ENCODE results near the gene ELOVL6. TPM values are rescaled to one million over a fixed set of nuclear protein-coding genes. Genes with fewer than 3 reads are reported as not detected.

The ELOVL6 gene
- total RNA-seq, 2 donors from 2014 or later = 43.7 to 66.3 TPM

DNA sequence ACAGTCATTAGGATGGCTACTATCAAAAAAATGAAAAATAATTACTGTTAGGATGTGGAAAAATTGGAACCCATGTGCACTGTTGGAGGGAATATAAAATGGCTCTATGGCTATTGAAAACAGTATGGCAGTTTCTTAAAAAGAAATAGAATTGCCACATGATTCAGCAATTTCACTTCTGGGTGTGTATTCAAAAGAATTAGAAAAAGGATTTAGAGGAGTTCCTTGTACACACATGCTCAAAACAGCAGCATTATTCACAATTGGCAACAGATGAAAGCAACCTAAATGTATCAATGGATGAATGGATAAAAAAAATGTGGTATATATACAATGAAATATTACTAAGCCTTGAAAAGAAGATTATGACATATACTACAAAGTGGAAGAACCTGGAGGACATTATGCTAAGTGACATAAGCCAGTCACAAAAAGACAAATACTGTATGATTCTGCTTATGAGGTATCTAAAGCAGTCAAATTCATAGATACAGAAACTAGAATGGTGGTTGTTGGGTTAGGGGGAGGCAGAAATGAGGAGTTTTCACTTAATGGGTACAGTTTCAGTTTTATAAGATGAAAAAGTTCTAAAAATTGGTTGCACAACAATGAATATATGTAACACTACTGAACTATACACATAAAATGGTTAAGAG, 123.2 kb downstream of the ELOVL6 start:
- no peaks in the 10 kb centered on the region for H3K36me3 ChIP-seq
- H3K9me3 ChIP-seq = no peaks in the 10 kb centered on the region
- TF ChIP-seq, protein P1, sequence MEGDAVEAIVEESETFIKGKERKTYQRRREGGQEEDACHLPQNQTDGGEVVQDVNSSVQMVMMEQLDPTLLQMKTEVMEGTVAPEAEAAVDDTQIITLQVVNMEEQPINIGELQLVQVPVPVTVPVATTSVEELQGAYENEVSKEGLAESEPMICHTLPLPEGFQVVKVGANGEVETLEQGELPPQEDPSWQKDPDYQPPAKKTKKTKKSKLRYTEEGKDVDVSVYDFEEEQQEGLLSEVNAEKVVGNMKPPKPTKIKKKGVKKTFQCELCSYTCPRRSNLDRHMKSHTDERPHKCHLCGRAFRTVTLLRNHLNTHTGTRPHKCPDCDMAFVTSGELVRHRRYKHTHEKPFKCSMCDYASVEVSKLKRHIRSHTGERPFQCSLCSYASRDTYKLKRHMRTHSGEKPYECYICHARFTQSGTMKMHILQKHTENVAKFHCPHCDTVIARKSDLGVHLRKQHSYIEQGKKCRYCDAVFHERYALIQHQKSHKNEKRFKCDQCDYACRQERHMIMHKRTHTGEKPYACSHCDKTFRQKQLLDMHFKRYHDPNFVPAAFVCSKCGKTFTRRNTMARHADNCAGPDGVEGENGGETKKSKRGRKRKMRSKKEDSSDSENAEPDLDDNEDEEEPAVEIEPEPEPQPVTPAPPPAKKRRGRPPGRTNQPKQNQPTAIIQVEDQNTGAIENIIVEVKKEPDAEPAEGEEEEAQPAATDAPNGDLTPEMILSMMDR (IDR thresholded peaks at IDR 0.05) = no peak
- no peaks in the 10 kb centered on the region for H3K27me3 ChIP-seq
- peak overlapping the region; percentile 33 for H3K27ac ChIP-seq
- no peak for DNase-seq
- intact Hi-C loops (cut with DNase I) = no loop called here
- H3K4me1 ChIP-seq = no peaks in the 10 kb centered on the region
- no peak overlapping the region for H3K9ac ChIP-seq (ENCODE audit: low read depth in 2 of 2, low read length in 2 of 2)
- no peak overlapping the region for H3K4me3 ChIP-seq

DNA sequence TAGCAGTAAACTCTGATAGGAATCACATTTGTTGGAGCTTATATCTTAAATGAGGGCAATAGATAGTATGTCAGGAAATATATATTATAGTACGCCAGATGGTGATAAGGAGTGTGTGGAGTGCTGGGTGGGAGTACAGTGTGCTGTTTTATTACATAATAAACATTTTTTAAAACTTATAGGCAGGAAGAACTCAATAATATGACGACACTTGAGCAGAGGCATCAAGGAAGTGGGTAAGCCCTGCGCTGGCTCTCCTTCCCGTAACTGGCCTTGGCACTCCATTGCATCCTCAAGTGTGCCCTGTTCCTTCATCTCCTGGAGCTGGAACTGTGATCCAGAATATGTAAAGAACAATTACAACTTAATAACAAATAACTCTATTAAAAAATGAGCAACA, 123.8 kb downstream of the ELOVL6 start:
- intact Hi-C loops (cut with DNase I) = no loop called here
- peak overlapping the region; percentile 33 for H3K27ac ChIP-seq

DNA sequence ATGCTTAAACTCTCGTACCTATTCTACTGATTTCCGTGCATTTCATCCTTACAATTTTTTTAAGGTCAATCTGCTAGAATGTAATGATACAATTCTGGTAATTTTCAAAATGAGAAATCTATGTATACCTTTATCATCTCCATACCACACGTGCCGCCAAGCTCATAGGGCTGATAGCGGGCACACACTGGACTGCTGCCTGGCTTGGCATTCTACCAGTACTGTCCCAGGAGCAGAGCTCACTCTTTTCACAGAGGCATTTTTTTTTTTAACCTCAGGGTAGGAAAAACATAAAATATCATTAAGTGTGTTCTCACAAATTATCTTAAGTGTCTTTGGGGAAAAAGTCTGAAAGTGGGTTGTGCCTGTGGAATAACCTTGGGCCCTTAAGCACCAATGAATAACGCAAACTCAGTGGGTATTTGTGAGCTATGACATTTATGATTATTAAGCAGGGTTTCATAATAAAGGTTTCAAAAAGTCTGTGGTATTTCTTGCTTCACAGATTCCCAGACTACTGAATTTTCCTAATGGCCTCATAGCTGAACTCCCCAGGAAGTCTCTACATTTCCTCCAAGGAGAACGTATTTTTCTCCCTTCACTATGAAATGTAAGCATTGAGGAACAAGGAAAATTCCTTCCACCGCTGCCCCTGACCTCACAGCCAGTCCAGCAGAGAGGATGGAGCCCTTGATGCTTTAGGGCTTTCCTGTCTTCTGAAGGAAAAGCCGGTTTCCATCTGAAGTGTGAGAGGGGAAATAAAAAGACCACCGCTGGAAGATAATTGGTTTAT, 125.2 kb downstream of the ELOVL6 start:
- no peak overlapping the region for H3K27ac ChIP-seq
- TF ChIP-seq, protein P1 (IDR thresholded peaks at IDR 0.05) = no peak

More for the DNA sequence above, 123.8 kb downstream of the ELOVL6 start:
- Histone ChIP-seq H3K27me3 (no peaks in the 10 kb centered on the region), H3K9ac (ENCODE audit: low read depth in 2 of 2, low read length in 2 of 2) (no peak overlapping the region), H3K36me3 (no peaks in the 10 kb centered on the region), H3K9me3 (no peaks in the 10 kb centered on the region), H3K4me1 (no peaks in the 10 kb centered on the region), H3K4me3 (no peak overlapping the region)
- TF ChIP-seq, protein P1 (IDR thresholded peaks at IDR 0.05) = no peak
- DNase-seq = peak; percentile 34

DNA sequence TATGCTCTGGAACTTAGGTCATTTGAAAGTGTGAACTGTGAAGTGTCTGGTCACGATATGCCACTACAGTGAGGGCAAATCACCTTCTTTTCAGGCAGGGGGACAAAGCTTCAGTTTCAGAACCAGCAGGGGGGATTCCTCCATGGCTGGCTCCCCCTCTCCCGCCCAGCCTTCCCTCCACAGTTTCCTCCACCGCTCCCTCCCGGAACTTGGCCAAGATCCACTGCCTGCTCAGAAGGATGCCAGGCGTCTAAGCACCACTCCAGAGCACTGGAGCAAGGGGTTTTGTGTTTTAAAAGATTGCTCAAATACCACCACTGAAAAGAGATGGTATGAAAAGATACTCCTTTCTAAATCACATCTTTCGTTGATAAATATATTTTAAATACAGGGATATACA, 126.9 kb downstream of the ELOVL6 start:
- intact Hi-C loops (cut with DNase I) = no loop called here
- no peak overlapping the region for H3K4me3 ChIP-seq
- no peaks in the 10 kb centered on the region for H3K36me3 ChIP-seq
- TF ChIP-seq, protein P1 (IDR thresholded peaks at IDR 0.05) = no peak
- H3K9me3 ChIP-seq = no peaks in the 10 kb centered on the region
- no peak overlapping the region for H3K9ac ChIP-seq (ENCODE audit: low read depth in 2 of 2, low read length in 2 of 2)
- no peaks in the 10 kb centered on the region for H3K4me1 ChIP-seq
- peak; percentile 41 for DNase-seq
- H3K27me3 ChIP-seq = no peaks in the 10 kb centered on the region
- H3K27ac ChIP-seq = no peak overlapping the region

More for the DNA sequence above, 125.2 kb downstream of the ELOVL6 start:
- intact Hi-C loops (cut with DNase I) = no loop called here
- no peaks in the 10 kb centered on the region for H3K4me1 ChIP-seq
- DNase-seq = no peak
- no peaks in the 10 kb centered on the region for H3K36me3 ChIP-seq
- H3K9ac ChIP-seq (ENCODE audit: low read depth in 2 of 2, low read length in 2 of 2) = no peak overlapping the region
- H3K4me3 ChIP-seq = no peak overlapping the region
- no peaks in the 10 kb centered on the region for H3K27me3 ChIP-seq
- H3K9me3 ChIP-seq = no peaks in the 10 kb centered on the region

DNA sequence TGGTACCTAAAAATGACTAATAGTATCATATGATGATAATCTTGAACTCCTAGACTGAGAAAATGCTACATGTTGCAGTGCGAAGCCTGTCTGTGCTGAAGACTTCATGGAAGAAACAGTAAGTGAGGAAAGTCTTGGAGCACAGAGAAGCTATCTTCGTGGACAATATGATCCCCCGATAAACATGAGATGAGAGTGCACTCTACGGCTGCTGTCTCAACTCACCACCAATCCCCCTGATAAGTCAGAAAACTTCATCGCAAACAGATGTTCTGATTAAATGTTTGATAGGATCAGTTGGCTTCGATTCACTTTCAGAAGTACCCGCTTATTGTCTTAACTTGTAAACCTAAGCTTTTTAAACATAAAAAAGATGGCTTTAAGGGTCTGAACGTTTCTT, 130.2 kb downstream of the ELOVL6 start:
- Histone ChIP-seq H3K27ac (no peak overlapping the region), H3K27me3 (no peaks in the 10 kb centered on the region), H3K9ac (ENCODE audit: low read depth in 2 of 2, low read length in 2 of 2) (no peak overlapping the region), H3K9me3 (no peaks in the 10 kb centered on the region), H3K4me3 (no peak overlapping the region), H3K36me3 (no peaks in the 10 kb centered on the region), H3K4me1 (no peaks in the 10 kb centered on the region)
- DNase-seq = no peak
- intact Hi-C loops (cut with DNase I) = no loop called here
- TF ChIP-seq, protein P1 (IDR thresholded peaks at IDR 0.05) = no peak
